ENCODE results near the gene RGS2.

Gene RGS2, protein sequence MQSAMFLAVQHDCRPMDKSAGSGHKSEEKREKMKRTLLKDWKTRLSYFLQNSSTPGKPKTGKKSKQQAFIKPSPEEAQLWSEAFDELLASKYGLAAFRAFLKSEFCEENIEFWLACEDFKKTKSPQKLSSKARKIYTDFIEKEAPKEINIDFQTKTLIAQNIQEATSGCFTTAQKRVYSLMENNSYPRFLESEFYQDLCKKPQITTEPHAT

DNA sequence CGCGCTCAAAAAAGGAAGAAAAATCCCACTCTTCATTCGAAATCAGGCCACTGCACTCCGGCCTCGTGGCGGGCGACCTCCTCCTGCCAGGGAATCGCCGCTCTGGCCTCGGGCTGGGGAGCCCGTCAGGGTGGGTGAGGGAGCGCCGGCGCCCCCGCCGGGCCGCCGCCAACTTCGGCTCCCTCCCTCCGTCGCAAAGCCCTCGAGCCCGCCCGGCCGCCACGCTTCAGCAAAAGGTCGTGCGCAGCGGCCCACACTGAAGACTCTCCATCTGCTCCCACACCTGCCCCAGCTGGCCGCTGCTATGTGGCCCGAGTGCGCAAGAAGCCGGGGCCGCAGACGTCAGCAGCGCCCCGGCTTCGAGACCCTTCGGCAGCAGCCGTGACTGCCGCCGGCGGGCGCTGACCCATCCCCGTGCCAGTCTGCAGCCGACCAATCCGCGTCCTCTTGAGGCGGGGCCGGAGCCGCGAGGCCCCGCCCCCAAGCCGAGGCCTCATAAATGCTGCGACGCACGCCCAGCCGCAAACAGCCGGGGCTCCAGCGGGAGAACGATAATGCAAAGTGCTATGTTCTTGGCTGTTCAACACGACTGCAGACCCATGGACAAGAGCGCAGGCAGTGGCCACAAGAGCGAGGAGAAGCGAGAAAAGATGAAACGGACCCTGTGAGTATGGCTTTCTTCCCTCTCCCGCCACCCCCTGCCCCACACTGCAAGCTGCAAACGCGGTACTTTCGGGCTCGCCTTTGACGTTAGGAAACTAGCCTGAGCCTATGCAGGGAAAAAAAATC lies at the start of gene RGS2:
Gene RGS2 (plus strand): TSS at position 522 of the 789 bp plus-strand sequence. CDS start 33 bp downstream, at position 555.
- DNase-seq = peak; percentile 91 to 93

DNA sequence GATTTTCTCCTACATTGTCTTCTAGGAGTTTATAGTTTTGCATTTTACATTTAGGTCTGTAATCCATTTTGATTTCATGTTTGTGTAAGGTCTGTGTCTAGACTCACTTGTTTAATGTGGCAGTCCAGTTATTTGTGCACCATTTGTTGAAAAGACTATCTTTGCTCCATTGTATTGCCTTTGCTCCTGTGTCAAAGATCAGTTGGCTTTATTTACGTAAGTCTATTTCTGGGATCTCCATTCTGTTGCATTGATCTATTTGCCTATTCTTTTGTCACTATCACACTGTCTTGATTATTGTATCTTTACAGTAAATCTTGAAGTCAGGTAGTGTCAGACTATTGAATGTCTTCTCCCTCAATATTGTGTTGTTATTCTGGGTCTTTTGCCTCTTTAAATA lies 49.7 kb upstream of the RGS2 start:
- no peak for DNase-seq

DNA sequence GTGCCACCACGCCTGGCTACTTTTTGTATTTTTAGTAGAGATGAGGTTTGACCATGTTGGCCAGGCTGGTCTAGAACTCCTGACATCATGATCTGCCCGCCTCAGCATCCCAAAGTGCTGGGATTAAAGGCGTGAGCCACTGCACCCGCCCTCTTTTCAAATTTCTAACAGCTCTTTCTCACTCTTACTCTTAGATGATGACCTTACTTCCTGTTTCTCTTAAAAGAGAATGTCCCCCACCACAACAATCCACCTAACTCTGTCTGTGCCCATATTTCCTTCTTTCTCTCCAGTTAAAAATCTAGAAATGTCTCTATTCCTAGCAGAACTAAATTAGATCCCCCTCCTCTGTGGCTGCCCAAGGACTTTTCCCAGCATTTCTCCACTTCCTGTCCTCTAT lies 46.6 kb upstream of the RGS2 start:
- DNase-seq = no peak

DNA sequence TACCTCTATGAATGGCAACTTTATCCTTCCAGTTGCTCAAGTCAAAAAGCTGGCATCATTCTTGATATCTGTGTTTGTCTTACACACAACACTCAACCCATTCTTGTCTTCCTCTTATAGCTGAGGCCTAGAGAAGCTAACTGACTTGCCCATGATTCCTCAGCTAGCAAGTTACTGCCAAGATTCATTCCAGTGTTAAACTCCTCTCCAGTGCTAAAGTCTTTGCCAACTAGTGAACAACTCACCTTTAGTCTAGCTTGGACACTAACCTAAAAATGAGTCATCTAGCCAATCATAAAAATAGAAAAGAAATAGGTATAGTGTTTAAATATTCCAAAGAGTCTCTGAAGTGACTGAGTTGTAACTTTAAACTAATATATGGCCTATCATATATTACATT lies 45.6 kb upstream of the RGS2 start:
- DNase-seq = no peak

DNA sequence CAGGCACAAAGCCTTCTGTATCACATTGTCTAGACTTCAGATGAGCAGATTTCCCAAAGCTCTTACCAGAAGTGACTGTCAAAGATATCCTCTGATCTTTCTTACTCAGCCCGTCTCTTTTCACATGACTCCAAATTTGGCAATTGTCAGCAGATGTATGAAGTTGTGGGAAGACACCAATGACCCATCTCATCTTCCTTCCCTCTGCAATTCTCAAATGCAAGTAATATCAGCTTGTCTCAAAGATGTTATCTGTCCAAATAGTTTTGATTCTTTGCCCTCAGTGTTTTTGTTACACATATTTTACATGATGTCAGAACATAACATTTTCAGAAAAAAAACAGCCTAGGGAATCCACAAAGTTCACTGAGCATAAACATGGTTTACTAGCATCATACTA lies 45.1 kb upstream of the RGS2 start:
- DNase-seq = no peak

DNA sequence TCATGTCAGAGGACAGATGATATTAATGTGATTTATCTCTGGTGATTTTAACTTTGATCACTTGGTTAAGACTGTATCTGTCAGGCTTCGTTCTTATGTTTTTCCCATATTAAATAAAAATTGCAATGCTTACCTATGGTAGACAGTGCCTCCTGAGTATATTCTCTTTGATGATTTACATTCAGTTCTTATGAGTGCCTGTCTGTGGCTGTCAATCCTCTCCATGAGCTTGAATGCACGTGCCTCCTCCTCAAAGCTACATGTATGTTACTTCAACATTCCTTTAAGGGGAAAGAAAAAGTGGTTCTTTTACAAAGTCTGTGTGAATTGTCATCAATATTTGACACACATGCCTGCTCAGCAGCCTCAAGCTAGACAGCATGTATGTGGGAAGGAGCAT lies 44.2 kb upstream of the RGS2 start:
- no peak for DNase-seq

DNA sequence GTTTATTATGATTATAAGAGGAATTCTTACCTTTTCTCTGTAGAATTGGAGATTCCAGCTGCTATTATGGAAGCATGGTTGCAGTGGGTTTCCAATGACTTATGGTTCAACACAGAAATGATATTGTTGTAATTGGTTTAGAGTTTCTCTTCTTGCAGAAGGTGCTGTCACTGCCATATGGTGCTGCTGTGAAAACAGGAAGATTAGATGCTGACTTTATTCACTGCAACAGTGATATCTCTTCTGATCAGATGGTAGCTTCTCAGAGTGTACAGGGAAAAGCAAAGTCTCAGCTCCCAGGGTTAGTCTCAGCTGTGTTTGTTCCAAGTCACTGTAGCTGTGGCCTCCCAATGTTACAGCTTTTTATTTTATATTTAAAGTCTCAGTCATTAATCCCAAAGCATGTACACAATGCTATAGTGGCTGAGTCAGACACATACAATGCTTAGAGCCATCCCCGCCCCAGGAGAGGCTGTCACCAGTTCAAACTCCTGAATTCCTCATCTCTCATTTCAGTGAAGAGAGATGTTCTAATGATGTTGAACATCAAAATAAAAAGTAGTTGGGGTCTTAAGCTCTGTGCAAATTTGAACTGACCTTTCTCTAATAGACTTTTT lies 42.7 kb upstream of the RGS2 start:
- DNase-seq = no peak

DNA sequence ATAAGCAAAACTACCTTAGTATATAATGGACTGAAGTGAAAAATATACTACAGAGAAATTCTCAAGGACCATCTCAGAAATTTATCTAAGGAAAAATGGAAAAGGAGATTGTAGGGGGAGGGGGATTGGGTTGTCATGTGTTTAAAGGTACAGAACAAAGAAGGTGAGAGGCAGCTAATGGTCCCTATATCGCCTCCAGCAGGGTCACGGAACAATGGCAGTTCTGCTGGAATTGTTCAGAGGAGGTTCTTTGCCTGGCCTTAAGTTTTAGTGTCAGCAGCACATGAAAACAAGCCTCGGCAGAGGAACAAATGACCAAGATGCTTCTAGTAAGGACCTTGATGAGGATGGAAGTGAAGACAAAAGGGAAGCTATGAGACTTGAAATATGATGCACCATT lies 42.0 kb upstream of the RGS2 start:
- DNase-seq = no peak

DNA sequence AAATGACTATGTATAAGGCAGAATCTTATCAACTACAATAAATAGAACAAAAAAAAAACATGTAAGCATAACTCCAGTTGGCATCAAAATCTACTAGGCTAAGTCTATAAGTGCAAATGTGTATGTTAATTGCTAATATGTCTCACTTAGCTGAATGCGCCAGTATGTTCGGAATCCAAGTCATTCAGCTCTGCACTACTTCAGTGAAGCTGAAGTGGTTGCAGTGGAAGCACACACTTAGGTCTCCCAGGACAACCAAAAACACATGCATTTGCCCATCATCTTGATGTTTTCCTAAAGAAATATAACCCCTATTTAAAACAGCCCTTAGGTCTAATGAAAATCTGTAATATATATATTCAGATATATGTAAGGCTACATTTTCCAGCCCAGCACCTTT lies 41.0 kb upstream of the RGS2 start:
- no peak for DNase-seq

DNA sequence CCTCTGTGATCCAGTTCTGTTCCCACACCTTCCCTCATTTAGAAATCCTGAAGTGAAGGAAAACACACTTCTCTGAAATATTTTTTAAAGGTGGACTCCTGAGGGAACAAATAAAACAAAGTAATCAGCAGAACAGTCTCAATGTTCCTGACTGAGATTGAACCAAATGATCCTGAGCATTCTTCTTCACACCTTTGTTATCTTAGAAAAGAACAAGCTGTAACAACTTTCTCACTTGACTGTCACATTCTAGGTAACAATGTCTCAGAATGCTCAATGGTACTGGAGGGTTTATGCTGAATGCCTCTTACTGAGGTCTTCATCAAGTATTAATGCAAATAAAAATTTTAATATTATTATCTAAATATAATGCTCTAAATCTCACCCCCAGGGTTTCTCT lies 40.4 kb upstream of the RGS2 start:
- DNase-seq = no peak

DNA sequence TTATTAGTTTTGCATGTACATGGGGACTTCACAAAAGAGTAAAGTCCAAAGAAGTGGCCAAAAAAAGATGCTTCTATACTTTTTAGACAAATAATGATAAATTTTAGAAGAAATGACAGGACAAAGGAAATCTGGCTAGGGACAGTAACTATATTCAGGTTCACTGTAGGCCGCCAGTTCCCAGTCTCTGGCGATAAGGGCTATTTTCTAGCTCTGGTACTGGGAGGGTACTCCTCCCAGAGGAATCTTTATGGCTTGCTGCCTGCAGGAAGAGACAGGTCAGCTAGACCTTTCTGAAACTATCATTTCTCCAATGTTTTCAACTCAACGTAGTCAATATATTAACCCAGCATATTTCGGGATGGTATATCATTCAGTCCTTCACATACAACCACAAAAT lies 37.5 kb upstream of the RGS2 start:
- DNase-seq = no peak

DNA sequence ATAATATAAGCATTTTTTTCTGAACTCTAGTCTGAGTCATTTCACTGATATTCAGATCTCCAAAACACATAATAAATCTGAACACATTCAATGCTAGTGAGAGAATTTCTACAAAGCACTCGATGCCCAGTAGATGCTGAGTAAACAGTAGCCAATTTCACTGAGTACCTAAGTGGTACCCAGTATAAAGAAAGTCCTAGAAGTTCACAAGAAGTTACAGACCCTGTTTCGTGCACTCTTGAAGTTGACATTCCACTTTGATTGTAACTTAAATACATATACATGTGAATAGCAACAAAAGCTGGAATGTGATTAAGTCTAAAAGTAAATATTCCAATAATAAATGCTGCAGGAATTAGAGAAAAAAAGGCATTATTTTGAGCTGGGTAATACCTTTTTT lies 33.2 kb upstream of the RGS2 start:
- DNase-seq = no peak

DNA sequence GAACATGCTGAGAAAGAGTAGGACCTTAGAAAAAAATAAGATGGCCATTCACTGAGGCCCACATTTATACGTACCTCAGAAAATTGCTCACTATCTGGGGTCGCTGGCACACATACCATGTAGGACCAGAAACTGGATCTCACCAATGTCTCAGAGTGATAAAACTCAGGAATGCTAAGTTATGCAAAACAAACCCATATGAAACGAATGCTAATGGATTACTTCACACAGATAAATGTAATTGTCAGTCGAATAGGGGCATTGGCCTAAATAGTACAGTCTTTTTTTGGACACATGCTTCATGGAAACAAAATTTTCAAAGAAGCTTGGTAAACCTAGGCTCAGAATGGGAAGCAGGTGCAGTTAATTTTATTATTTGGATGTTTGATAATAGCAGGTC lies 32.6 kb upstream of the RGS2 start:
- no peak for DNase-seq

DNA sequence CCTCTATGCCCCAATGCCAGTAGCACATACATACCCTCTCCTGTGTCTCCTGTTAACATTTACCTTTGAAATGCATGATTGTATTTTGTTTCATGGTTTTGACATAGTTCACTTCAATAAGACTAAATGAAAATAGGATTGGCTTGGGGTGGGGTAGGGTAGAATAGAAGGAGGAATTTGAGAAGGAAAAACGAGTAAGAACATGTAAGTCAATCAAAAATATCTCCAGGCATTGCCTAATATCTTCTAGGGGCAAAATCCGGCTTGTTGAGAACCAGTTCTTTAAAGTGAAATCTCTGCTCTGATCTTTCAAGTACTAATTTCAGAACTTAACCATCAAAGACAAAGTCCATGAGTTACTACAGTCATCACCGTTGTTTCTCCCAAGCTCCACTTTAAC lies 31.8 kb upstream of the RGS2 start:
- DNase-seq = no peak

DNA sequence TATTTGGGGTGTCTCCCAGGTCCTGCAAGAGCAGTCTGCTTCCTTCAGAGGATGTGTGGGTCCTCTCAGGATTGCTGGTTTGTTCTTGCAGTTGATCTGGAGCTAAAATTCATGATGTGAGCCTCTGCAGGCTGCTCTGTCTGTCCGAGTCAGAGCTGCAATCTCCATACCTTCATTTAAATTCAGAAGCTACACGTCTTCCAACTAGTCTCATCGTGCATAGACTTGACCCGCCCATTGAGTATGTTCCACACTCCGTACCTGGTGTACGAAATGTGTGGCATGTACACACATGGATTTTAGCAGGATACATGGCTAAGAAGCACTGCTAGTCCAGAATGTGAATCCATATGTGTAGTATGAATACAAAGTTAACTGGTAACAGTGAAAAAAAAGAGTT lies 25.0 kb upstream of the RGS2 start:
- no peak for DNase-seq

DNA sequence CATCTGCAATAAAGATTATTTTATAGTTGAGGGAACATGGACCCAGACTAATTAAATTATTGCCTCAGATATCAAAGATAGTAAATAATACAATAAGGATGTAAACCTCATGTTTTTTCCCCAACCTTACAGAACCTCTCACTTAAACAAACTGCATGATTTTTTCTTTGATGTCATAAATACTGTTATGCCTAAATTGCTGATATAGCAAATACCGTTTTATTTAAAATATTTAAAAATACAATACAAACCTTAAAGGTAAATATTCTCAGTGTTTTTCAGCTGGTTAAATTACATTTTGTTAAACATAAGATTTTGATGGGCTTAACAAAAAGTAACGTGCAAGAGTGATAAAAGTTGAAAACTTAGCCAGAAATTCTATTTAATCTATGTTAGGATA lies 24.4 kb upstream of the RGS2 start:
- DNase-seq = no peak

DNA sequence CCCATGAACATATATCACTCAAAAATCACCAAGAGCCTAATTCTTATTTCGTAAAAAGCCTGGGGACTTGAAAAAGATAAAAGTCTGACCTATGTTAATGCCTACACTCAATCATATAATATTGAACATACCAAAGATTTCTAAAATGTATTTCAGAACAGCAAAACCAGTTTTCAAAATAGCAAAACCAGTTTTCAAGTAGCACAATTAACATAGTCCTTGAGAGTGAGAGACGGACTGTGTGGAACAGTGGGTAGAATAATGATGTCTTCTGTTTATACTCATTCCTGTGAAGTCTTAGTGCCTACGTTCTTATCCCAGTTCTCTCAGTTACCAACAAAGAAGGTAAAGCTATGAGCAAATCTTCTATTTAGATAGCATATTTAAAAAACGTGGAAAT lies 22.3 kb upstream of the RGS2 start:
- no peak for DNase-seq

DNA sequence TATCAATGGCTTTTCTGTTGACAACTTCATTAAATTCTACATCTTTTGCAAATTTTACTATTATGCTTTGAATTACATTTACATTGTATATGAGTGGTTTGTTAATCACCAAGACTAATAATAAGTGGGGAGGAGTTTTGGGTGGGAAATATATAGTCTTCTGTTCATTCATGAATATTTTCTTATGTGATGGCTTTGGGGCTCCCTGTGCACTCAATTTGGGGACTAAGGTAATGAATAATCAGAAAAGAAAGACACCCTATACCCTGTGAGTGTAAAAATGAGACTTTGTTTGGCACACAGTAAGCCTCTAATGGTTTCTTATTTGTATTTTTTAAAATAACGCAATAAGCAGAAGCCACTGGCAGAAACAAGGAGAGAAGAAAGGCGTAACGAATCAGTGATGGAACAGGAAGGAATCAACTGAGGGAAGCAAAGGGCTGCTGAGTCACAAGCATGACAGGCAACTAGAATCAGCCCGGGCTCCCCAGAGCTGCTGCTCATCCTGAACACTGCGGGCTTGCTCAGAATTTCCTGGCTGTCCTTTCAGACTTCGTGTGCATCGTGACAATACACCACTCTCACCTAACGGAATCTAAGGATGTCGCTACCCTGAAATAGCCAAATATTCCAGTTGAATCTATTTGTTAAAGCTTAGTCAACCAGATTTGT lies 20.8 kb upstream of the RGS2 start:
- peak in 1 of 2 donors; percentile 11 for DNase-seq

DNA sequence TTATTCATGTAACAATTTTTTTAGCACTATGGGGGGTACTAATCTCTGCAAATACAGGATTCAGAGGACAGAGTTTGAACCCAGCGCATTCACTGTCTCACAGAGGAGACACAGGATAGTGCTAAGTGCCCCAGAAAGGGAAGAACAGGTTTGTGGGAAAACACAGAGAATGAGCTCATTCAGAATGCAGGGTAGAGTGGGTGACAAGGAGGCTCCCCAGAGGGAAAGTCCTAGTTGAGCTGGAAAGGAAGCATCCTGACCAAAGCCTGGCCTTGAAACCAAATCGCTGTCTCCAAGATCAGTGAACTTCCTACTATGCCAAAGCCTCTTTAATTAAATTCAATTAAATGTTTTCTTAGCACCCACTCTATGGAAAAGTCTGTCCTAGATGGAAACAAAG lies 19.0 kb upstream of the RGS2 start:
- no peak for DNase-seq

DNA sequence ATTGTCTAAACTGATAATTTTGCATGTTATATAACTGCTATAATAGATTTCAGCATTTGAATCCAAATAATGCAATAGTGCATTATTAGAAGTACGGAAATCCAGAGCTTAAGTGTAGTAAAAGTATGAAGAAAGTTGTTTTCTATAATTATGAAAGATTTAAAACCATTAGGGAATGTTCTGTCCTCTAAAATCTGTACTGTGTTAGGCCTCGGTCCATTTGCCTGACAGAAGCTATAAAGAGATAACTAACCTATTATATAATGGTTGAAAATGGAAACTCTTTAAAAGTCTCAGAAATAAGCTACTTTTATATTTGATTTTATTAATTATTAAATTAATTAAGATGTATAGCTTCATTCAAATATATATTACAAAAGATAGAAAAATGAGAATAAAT lies 16.2 kb upstream of the RGS2 start:
- no peak for DNase-seq

DNA sequence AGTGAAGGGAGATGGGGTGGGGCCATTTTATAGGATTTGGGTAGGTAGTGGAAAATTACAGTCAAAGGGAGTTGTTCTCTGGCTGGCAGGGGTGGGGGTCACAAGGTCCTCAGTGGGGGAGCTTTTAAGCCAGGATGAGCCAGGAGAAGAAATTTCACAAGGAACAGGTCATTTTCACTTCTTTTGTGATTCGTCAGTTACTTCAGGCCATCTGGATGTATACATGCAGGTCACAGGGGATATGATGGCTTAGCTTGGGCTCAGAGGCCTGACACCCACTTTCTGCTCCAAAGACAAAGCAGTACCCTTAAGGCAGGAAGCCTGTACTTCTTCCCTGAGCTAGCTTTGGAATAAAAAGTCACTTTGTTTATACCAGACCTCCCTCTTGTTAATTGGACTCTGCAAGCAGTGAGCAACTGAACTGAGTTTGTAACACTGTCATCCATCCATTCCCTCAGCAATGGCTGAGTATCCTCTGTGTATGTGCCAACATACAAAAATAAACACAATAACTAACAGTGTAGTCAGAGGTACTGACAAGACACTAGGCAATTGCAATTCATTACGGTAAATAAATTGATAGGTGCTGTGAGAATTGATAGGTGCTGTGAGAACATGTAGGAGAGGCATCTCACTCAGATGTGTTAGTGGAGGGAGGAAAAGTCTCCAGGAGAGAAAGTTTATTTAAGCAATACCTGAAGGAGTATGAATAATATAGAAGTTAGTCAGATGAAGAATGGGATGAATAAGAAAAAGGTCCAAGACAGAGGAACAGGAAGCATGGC lies 14.7 kb upstream of the RGS2 start:
- DNase-seq = no peak

DNA sequence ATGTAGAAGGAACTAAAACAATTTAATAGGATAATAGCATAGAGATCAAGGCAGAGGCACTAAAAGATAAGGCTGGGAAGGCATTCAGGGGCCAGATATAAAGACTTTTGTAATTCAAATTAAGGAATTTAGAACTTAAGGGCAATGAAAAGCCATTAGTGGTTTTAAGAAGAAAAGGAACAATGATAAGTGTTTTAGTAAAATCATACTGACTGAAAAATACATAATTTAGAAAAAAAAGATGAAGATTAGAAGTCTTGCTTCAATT lies 14.1 kb upstream of the RGS2 start:
- no peak for DNase-seq

DNA sequence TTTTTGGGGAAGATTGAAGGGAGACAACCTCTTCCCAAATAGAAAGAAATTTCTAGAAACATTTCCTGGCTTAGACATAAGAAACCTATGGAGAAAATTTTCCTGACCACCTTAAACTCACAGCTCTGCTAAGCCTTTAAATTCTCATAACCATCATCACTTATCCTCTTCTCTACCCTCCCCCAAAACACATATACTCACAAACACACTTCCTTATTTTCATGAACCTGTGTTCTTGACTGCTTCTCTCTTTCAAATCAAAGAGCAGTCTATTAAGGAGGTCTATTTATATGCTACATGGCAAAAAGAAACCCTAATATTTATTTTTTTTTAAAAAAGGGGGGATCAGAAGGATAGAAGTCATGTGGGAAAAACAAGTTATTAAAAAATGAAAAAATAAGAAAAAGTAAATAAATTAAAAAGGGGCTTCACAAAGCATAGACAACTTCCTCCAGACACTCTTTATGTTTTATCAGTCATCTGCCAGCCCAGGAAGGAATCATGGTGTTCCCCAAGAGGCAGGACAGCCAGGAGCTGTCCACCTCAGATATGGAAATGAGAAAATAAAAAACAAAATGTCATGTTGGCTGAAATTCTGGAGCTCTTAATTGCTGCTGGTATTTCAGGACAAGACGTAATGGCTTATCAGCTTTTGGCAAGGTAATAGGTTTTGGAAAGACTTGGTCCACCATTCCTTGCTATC lies 12.8 kb upstream of the RGS2 start:
- no peak for DNase-seq
